ENCODE data around the gene RAPGEF3. TPM values are rescaled to one million over a fixed set of nuclear protein-coding genes. Genes with fewer than 3 reads are reported as not detected.

The RAPGEF3 gene
- total RNA-seq, 6 donors from 2014 or later = 19.0 to 94.0 (median 52.1) TPM

- H3K27me3 ChIP-seq = no peaks in the 10 kb centered on the region
- DNase-seq (no peak), ATAC-seq (ENCODE audit: low FRiP score in 2 of 2) (no peak)
- H3K36me3 ChIP-seq = peaks cover 0 to 21% (median 0%) of the 10 kb centered on the region in 4 donors
- H3K9me3 ChIP-seq = no peaks in the 10 kb centered on the region
- 63 to 67% methylated on average over 8 of the region's 8 CpGs for WGBS, 2 donors
- TF ChIP-seq POLR2A (IDR thresholded peaks at IDR 0.05) (no peak), CTCF (IDR thresholded peaks at IDR 0.05) (no peak), POLR2AphosphoS5 (IDR thresholded peaks at IDR 0.05) (no peak), EP300 (IDR thresholded peaks at IDR 0.05) (no peak)
- no peak overlapping the region for H3K4me3 ChIP-seq
- H3K4me1 ChIP-seq = peaks cover 100% of the 10 kb centered on the region in 4 donors
- H3K27ac ChIP-seq = peak overlapping the region; percentile 19 to 99 (median 88)
Measured at GRCh38 chr12:47804171-47804570, 45.5 kb upstream of the RAPGEF3 start.

DNA sequence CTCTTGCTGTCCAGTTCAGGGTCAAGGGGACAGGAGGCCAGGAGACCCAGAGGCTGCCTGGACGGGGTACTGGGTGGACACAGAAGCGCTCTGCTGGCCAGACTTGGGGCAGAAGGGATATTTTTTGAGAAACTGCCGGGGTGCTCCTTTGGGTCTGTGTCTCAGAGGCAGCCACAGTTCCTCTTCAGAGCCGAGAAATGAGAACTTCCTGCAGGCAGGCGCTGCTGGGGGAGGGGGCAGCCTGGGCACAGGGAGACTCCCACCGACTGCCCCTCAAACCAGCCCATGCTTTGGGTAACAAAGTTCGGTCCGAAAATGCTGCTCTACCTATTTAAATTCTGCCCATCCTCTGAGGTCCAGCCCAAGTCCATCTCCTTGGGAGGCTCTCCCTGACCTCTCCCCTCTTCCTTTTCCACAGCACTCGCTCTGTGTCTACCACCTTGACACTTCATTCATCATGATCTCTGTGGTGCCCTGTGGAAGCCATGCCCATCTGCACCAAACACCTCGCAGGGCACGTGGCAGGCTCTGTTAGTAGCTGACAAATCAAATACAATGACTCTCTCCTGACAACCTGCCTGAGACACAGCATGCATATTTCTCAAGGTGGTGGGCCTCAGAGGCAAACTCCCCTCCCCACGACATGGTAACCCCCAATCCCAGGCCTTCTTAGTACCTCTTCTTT lies 44.7 kb upstream of the RAPGEF3 start:
- Histone ChIP-seq H3K9me3 (no peaks in the 10 kb centered on the region), H3K4me3 (no peak overlapping the region), H3K27me3 (no peaks in the 10 kb centered on the region), H3K36me3 (peaks cover 2 to 28% (median 5%) of the 10 kb centered on the region in 4 donors), H3K27ac (peak overlapping the region; percentile 59 to 99 (median 88)), H3K4me1 (peaks cover 92 to 98% (median 94%) of the 10 kb centered on the region in 4 donors)
- TF ChIP-seq EP300 (IDR thresholded peaks at IDR 0.05) (no peak), POLR2AphosphoS5 (IDR thresholded peaks at IDR 0.05) (no peak), CTCF (IDR thresholded peaks at IDR 0.05) (no peak), POLR2A (IDR thresholded peaks at IDR 0.05) (no peak)
- DNase-seq (peak in 1 of 2 donors; percentile 20), ATAC-seq (ENCODE audit: low FRiP score in 2 of 2) (no peak)
- WGBS, 2 donors = 49 to 63% methylated on average over 12 of the region's 12 CpGs

GRCh38 chr12:47802312-47802711 lies 43.6 kb upstream of the RAPGEF3 start:
- no peak for DNase-seq
- peaks cover 11 to 39% (median 16%) of the 10 kb centered on the region in 4 donors for H3K36me3 ChIP-seq

GRCh38 chr12:47801904-47802246 lies 43.2 kb upstream of the RAPGEF3 start:
- no peaks in the 10 kb centered on the region for H3K27me3 ChIP-seq
- H3K27ac ChIP-seq = peak overlapping the region; percentile 59 to 99 (median 88)
- H3K4me3 ChIP-seq = peak overlapping the region in 1 of 4 donors; percentile 1
- WGBS, 2 donors = 45% methylated on average over 9 of the region's 9 CpGs
- peaks cover 14 to 43% (median 20%) of the 10 kb centered on the region in 4 donors for H3K36me3 ChIP-seq
- TF ChIP-seq EP300 (IDR thresholded peaks at IDR 0.05) (peak in 2 of 4 donors; percentile 9 to 14), POLR2A (IDR thresholded peaks at IDR 0.05) (no peak), POLR2AphosphoS5 (IDR thresholded peaks at IDR 0.05) (peak in 1 of 2 donors; percentile 14)
- H3K9me3 ChIP-seq = no peaks in the 10 kb centered on the region
- ATAC-seq (ENCODE audit: low FRiP score in 2 of 2) = peak in 1 of 2 donors; percentile 4
- H3K4me1 ChIP-seq = peaks cover 78 to 87% (median 79%) of the 10 kb centered on the region in 4 donors
- no peak for DNase-seq

More at GRCh38 chr12:47802312-47802711, 43.6 kb upstream of the RAPGEF3 start:
- H3K27ac ChIP-seq = peak overlapping the region; percentile 59 to 99 (median 88)
- H3K4me3 ChIP-seq = peak overlapping the region in 1 of 4 donors; percentile 1
- no peak for ATAC-seq (ENCODE audit: low FRiP score in 2 of 2)
- no peak for TF ChIP-seq EP300 (IDR thresholded peaks at IDR 0.05)
- TF ChIP-seq POLR2A (IDR thresholded peaks at IDR 0.05) = no peak
- TF ChIP-seq CTCF (IDR thresholded peaks at IDR 0.05) = peak in 2 of 6 experiments; percentile 12 to 33
- H3K27me3 ChIP-seq = no peaks in the 10 kb centered on the region
- H3K9me3 ChIP-seq = no peaks in the 10 kb centered on the region
- H3K4me1 ChIP-seq = peaks cover 82 to 91% (median 84%) of the 10 kb centered on the region in 4 donors
- 18 to 23% methylated on average over 3 to 5 of the region's 5 CpGs for WGBS, 2 donors

DNA sequence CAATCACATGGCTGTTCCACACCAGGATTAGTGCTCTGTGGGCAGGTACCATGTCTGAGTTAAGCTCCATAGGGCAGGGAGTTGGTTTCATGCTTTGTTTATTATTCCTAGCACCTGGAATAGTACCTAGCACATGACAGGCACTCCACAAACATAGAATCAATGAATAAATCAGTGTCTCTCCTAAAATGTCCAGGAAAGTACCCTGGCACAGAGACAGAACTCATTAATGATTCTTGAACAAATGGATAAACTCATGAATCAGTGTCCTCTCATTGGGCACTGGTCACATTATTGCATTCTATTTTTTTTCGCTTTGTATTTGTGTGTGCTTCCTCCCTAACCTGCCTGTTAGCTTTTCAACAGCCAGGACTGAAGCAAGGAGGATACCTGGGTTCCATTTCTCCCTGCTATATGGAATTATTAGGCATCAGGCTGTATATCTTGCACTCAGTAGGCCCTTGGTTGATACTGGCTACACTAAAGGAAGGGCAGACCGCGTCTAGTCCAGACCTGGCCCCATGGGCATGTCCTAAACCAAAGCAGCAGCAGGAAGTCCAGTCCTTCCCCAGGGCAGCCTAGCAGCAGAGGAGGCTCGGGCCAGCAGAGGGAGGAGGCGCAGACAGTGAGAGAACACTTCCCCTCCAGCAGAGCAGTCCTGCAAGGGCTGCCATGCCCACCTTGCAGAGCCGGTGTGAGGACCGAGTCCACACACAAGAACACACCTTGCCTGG lies 42.7 kb upstream of the RAPGEF3 start:
- no peak for TF ChIP-seq POLR2A (IDR thresholded peaks at IDR 0.05)
- no peak for TF ChIP-seq POLR2AphosphoS5 (IDR thresholded peaks at IDR 0.05)
- peak in 5 of 6 experiments; percentile 15 to 55 (median 18) for TF ChIP-seq CTCF (IDR thresholded peaks at IDR 0.05)
- no peak for TF ChIP-seq EP300 (IDR thresholded peaks at IDR 0.05)
- Histone ChIP-seq H3K36me3 (peaks cover 19 to 48% (median 25%) of the 10 kb centered on the region in 4 donors), H3K9me3 (no peaks in the 10 kb centered on the region), H3K4me3 (peak overlapping the region in 1 of 4 donors; percentile 1), H3K27me3 (no peaks in the 10 kb centered on the region), H3K4me1 (peaks cover 73 to 82% (median 74%) of the 10 kb centered on the region in 4 donors), H3K27ac (peak overlapping the region; percentile 59 to 99 (median 88))
- DNase-seq (peak in 1 of 2 donors; percentile 53), ATAC-seq (ENCODE audit: low FRiP score in 2 of 2) (peak; percentile 5 to 59)
- WGBS, 2 donors = 38 to 46% methylated on average over 7 of the region's 7 CpGs

Measured in upper lobe of left lung (tissue), 6 donors.